GM21619 (cell line): Measurements from ENCODE around the gene TCP11L2.

ENCODE experiments used
- ATAC-seq: cut with Tn5 transposase; IDR thresholded peaks from one replicate; pipeline ENCODE4 v1.9.1; 2021; ENCODE audit not compliant: unreplicated experiment

The TCP11L2 gene

GRCh38 chr12:106302401-106303201 lies at the start of gene TCP11L2:
Gene TCP11L2 (plus strand): TSS chr12:106302733. CDS start chr12:106311076, 8,343 bp downstream.
- ATAC-seq, result peak; percentile 53

GRCh38 chr12:106254724-106255123 lies 47.8 kb upstream of the TCP11L2 start:
- no peak for ATAC-seq

DNA sequence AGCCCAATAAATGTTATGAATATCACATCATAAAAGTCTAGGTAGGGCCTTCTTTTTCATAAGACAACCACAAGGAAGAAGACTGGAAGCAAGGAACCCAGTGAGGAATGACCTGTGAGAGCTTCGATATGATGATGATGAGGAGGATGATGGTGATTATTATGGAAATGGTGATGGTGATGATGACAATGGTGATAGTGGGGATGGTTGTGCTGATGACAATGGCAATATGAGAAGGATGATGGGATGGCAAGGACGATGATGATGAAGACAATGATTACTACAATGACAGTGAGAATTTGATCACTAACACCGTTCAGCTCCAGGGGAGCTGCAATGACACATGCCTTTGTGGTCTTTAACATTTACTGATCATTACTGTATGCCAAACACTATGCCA lies 47.0 kb upstream of the TCP11L2 start:
- ATAC-seq, result no peak

DNA sequence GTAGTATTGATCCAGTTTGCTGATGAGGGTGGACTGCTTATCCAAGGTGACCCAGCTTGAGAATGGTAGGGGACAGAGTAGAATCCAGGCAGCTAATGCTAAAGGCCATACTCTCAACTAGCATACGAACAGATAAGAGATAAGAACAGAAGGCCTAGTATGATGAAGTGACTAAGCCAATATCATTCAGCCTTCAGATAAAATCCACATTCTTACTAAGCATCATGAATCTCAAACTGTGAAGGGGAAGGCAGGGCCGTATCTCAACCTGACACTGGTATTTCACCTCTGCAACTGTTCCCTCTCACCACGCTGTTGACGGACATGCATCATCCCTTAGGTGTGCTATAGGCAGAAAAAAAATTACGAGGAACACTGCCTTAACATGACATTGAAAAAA lies 46.6 kb upstream of the TCP11L2 start:
- no peak for ATAC-seq

- ATAC-seq, result no peak
Observed at GRCh38 chr12:106256524-106256923, 46.0 kb upstream of the TCP11L2 start.

DNA sequence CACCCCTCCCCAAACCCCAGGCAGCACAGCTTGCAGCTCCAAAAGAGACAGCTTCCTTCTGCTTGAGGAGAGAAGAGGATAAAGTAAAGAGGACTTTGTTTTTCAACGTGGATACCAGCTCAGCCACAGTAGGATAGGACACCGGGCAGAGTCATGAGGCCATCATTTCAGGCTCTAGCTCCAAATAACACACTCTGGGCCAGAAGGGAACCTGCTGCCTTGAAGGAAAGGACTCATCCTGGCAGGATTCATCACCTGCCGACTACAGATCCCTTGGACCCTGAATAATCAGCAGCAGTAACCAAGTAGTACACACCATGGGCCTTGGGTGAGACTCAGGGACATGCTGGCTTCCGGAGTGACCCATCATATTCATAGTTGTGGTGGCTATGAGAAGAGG lies 44.3 kb upstream of the TCP11L2 start:
- no peak for ATAC-seq

GRCh38 chr12:106258935-106259334 lies 43.6 kb upstream of the TCP11L2 start:
- no peak for ATAC-seq

DNA sequence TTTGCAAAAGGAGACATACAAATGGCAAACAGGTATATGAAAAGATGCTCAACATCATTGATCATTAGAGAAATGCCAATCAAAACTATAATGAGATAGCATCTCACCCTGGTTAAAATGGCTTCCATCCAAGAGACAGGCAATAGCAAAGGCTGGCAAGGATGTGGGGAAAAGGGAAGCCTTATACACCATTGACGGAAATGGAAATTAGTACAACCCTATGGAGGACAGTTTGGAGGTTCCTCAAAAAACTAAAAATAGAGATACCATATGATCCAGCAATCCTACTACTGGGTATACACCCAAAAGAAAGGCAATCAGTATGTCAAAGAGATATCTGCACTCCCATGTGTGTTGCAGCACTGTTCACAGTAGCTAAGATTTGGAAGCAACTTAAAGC lies 37.4 kb upstream of the TCP11L2 start:
- no peak for ATAC-seq

DNA sequence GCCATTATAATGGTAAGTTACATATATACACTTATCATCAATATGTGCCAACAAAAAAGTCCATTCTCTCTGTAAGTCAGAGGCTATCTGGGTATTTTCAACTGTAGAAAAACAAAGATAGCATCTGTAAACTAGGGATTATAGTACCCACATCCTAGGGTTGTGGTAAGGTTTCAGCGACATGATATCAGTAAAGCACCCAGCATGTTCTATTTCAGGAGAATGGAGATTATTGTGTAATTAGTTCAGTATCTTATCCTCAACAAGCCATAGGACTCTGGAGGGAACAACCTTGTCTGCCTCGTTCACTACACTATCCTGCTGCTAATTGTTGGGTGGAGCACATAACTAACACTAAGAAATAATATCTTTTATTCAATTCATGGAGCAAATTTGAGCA lies 35.0 kb upstream of the TCP11L2 start:
- no peak for ATAC-seq

DNA sequence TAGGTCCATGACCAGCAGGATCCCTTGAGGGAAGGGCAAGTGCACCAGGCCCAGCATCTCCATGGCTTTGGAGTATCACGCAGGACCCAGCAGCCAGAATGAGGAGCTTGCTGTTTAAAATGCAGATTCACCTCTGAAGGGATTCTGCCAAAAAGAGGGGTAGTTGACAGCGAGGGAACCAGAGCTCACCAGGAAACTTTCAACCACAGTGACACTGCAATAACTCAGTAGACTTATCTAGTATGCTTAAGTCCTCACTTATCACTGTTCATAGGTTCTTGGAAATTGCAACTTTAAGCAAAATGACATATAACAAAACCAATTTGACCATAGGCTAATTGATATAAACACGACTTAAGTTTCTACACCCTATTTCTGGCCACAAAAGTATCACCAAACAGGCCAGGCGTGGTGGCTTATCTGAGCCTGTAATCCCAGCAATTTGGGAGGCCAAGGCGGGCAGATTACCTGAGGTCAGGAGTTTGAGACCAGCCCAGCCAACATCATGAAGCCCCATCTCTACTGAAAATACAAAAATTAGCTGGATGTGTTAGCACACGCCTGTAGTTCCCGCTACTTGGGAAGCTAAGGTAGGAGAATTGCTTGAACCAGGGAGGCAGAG lies 33.3 kb upstream of the TCP11L2 start:
- no peak for ATAC-seq

- ATAC-seq, result no peak
Observed at GRCh38 chr12:106271575-106272505, 30.7 kb upstream of the TCP11L2 start.

GRCh38 chr12:106273491-106273890 lies 29.0 kb upstream of the TCP11L2 start:
- no peak for ATAC-seq

GRCh38 chr12:106274012-106274411 lies 28.5 kb upstream of the TCP11L2 start:
- ATAC-seq, result no peak

DNA sequence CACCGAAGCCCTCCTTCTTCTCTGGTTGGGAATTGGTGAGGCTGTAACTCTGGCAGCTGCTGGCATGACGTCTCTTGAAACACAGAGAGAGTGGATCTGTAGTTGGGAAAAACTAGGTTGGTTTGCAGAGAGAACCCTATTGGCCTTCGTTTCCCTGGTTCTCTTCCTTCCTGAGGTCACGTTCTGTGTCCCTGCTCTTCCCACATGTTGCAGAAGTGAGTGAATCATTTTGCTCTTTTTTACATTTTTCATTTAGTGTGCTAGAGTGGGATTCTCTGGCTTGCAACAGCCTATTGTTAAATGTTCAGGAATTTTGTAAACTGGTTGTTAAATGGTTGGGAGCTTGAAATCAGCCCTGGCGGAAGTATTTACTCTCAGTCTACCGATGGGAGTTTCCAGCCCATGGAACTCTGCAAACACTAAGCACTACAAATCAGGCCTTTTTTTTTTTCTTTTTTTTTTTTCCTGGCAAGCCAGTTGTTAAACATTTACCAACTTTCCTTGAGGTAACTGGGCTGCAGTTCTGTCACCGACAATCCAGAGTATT lies 27.9 kb upstream of the TCP11L2 start:
- no peak for ATAC-seq

- ATAC-seq, result no peak
Observed at GRCh38 chr12:106275458-106275857, 27.1 kb upstream of the TCP11L2 start.

DNA sequence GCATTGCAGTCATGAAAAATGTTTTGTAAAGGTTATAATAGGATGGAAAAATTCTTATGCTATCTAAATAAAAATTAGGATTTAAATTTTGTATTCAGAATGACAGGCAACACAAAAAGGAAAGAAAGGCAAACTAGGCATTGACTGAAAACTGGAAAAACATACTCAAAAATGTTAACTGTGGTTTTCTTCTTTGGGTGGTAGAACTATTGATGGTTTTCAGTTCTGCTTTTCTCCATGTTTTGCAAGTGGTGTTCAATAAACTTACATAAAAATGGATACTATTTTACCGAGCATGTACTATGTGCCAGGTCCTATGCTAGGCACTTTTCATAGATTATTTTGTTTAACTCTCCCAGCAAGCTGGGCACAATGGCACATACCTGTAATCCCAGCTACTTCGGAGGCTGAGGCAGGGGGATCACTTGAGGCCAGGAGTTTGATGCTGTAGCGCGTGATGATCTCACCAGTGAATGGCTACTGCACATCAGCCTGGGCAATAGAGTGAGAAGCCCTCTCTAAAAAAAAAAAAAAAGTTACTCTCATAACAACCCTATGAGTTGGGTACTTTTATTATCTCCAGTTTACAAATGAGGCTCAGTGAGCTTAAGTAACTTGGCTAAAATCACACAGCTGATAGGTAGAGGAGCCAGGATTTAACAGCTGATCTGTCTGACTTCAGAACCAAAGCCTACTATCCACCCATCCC lies 26.3 kb upstream of the TCP11L2 start:
- ATAC-seq, result peak; percentile 73

GRCh38 chr12:106280106-106280505 lies 22.4 kb upstream of the TCP11L2 start:
- no peak for ATAC-seq

GRCh38 chr12:106281056-106281782 lies 21.3 kb upstream of the TCP11L2 start:
- no peak for ATAC-seq

DNA sequence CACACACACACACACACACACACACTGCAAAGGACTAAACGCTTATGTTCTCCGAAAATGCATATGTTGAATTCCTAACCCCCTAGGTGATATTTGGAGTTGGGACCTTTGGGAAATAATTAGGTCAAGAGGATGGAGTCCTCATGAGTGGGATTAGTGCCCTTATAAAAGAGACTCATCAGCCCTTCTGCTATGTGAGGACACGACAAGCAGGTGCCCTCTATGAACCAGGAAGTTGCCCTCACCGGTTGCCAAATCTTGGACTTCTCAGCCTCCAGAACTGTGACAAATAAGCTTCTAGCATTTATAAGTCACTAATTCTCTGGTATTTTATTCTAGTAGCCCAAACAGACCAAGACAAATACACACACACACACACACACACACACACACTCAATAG lies 20.7 kb upstream of the TCP11L2 start:
- ATAC-seq, result no peak
